K562 (cell line): ENCODE results near the gene MYO15B. TPM values are rescaled to one million over a fixed set of nuclear protein-coding genes. Genes with fewer than 3 reads are reported as not detected.
A peak's percentile ranks its signal among the peaks of the same experiment; 100 is the strongest.

Experiments used
- ATAC-seq: fragments of 200-7000 bp; cut with Tn5 transposase; 3 replicates; pipeline ENCODE4 v1.9.1; 2020; ENCODE audit warnings: moderate library complexity
- BruUV-seq: library from RNA; stranded (reverse); fragments of 400-500 nt; replicated peaks from 2 replicates; lab custom pipeline; 2021; lab: Mats Ljungman, UMichigan
- CTCF ChIA-PET: fragments of 300-600 bp; formaldehyde crosslinking; extraction: SDS; loops from one replicate; lab custom pipeline; 2021; ENCODE audit warnings: low intra/inter-chr PET ratio; lab: Yijun Ruan, JAX
- POLR2A ChIA-PET: fragments of 300-600, 350-650 bp; sonication (Branson Sonifier 250); formaldehyde crosslinking; extraction: SDS; loops from one replicate; lab custom pipeline; 2021; ENCODE audit warnings: antibody characterized with exemption, inconsistent platforms; lab: Yijun Ruan, JAX
- DNase-seq, 4 experiments: peaks; one replicate each; pipeline versions ENCODE4 v3.0.0 to v3.0.0-alpha.2; 2011 to 2018; ENCODE audit warnings: low spot score in 3 of 4, mixed read lengths in 3 of 4; ENCODE audit errors: extremely low read depth in 1 of 4
- FAIRE-seq: peaks from 2 replicates; lab custom pipeline; 2011; peaks lifted over from hg19 to GRCh38; lab: Jason Lieb, UNC
- H2AFZ ChIP-seq: 2 replicates; pipeline ENCODE4 v1.6.0; 2011; ENCODE audit warnings: low read depth, low read length, control low read depth, inconsistent platforms
- H3K27ac ChIP-seq: fragments of 200-600 bp; 3 replicates; pipeline ENCODE4 v1.8.0; 2011; ENCODE audit warnings: low read depth, mild to moderate bottlenecking, control low read depth, inconsistent platforms, low read length, moderate library complexity, mixed read lengths; ENCODE audit errors: extremely low read depth
- H3K27me3 ChIP-seq, 2 experiments: fragments of 300-600 bp in 1 of 2; 2 replicates in 1 of 2; 3 replicates in 1 of 2; pipeline versions ENCODE4 v1.6.0 to v1.8.0; 2011; ENCODE audit warnings: inconsistent platforms in 2 of 2, low read length in 2 of 2, mild to moderate bottlenecking in 1 of 2, mixed read lengths in 1 of 2, moderate library complexity in 1 of 2; ENCODE audit not compliant: control insufficient read depth in 2 of 2, insufficient read depth in 2 of 2
- H3K36me3 ChIP-seq: fragments of 300-600 bp; 3 replicates; pipeline ENCODE4 v1.8.0; 2011; ENCODE audit warnings: mild to moderate bottlenecking, low read length, inconsistent platforms; ENCODE audit not compliant: control insufficient read depth, insufficient read depth
- H3K4me1 ChIP-seq, 2 experiments: fragments of 200-600 bp in 1 of 2; replicated peaks in 1 of 2; 2 replicates in 1 of 2; 3 replicates in 1 of 2; pipeline versions ENCODE4 v1.5.1 to v1.8.0; 2011; ENCODE audit warnings: inconsistent platforms in 2 of 2, low read length in 2 of 2, mild to moderate bottlenecking in 1 of 2, mixed read lengths in 1 of 2, moderate library complexity in 1 of 2; ENCODE audit not compliant: control insufficient read depth in 2 of 2, insufficient read depth in 2 of 2
- H3K4me2 ChIP-seq: 2 replicates; pipeline ENCODE4 v1.6.1; 2011; ENCODE audit warnings: low read length, control low read depth, inconsistent platforms, mixed read lengths; ENCODE audit not compliant: insufficient read depth
- H3K4me3 ChIP-seq: fragments of 200-600 bp; sonication (generic), shearing (Covaris generic); 2 replicates; pipeline ENCODE4 v1.5.1; 2016; ENCODE audit warnings: control low read depth, inconsistent platforms
- H3K79me2 ChIP-seq: fragments of 200-600 bp; 3 replicates; pipeline ENCODE4 v1.8.0; 2011; ENCODE audit warnings: low read length, inconsistent platforms; ENCODE audit not compliant: control insufficient read depth, insufficient read depth
- H3K9ac ChIP-seq, 2 experiments: 2 replicates each; pipeline versions ENCODE4 v1.6.0 to v1.6.1; 2011; ENCODE audit warnings: low read depth in 2 of 2, low read length in 2 of 2, control low read depth in 1 of 2, inconsistent platforms in 1 of 2, mild to moderate bottlenecking in 1 of 2, mixed read lengths in 1 of 2; ENCODE audit not compliant: insufficient read depth in 1 of 2
- H3K9me1 ChIP-seq: one replicate; pipeline ENCODE4 v1.6.0; 2011; ENCODE audit warnings: inconsistent platforms, mild to moderate bottlenecking, low read length, moderate library complexity; ENCODE audit not compliant: control insufficient read depth, insufficient read depth
- H3K9me3 ChIP-seq: replicated peaks from 2 replicates; pipeline ENCODE4 v1.5.1; 2011; ENCODE audit warnings: low read depth, low read length, inconsistent platforms; ENCODE audit not compliant: control insufficient read depth, insufficient read depth
- H4K20me1 ChIP-seq: replicated peaks from 2 replicates; pipeline ENCODE4 v1.6.1; 2011; ENCODE audit warnings: low read length, inconsistent platforms, mixed read lengths; ENCODE audit not compliant: control insufficient read depth, insufficient read depth
- ARID3A ChIP-seq: IDR thresholded peaks from 2 replicates; pipeline ENCODE4 v1.6.1; 2012; ENCODE audit warnings: low read depth, low read length, improper control_type of control experiment, borderline replicate concordance
- CTCF ChIP-seq, 3 experiments: IDR thresholded peaks in 2 of 3; conservative IDR thresholded peaks in 1 of 3; 2 replicates each; pipeline ENCODE4 v1.5.1; 2011 to 2012; ENCODE audit warnings: low read length in 3 of 3, mild to moderate bottlenecking in 3 of 3, control low read depth in 2 of 3, improper control_type of control experiment in 1 of 3, inconsistent platforms in 1 of 3, low read depth in 1 of 3, mixed read lengths in 1 of 3, moderate library complexity in 1 of 3; ENCODE audit not compliant: insufficient read depth in 2 of 3
- GABPB2 ChIP-seq: fragments of 250-450 bp; sonication (Bioruptor Pico); conservative IDR thresholded peaks from 2 replicates; pipeline ENCODE4 v1.5.1; 2021; ENCODE audit warnings: mild to moderate bottlenecking
- NFIC ChIP-seq: fragments of 450-650 bp; IDR thresholded peaks from 2 replicates; pipeline ENCODE4 v1.6.1; 2017; ENCODE audit warnings: mild to moderate bottlenecking, inconsistent platforms
- WGBS: fragments of 100-300 bp; shearing (Covaris generic); methylation state at CpG from one replicate; pipeline ENCODE4 v1.1.6; 2016; ENCODE audit warnings: low coverage, mixed read lengths; ENCODE audit not compliant: insufficient coverage; ENCODE audit errors: missing lambda C conversion rate; 5-methylcytosine and 5-hydroxymethylcytosine counted together
- in situ Hi-C: fragments of 300-500 bp; cut with MboI; formaldehyde crosslinking; loops from 4 replicates; pipeline ENCODE4 v1.15.0; 2018; ENCODE audit warnings: inconsistent platforms, mixed read lengths
- intact Hi-C: fragments of 100-400 bp; cut with micrococcal nuclease; formaldehyde crosslinking; loops from 2 replicates; pipeline ENCODE4 v1.14.2; 2022
- polyA plus RNA-seq, 8 experiments: library from polyadenylated mRNA; depleted of rRNA in 4 of 8; stranded (reverse) in 5 of 8; unstranded in 3 of 8; fragments of >200 nt; fragmentation: Nextera tagmentation in 2 of 8; fragmentation: Illumina TruSeq in 1 of 8; extraction: Ambion mirVana in 2 of 8; extraction: Trizol in 1 of 8; gene quantifications; 2 replicates each; pipeline versions ENCODE4 v1.2.1 to v1.2.3, GENCODE V29; 2011 to 2014; ENCODE audit warnings: inconsistent platforms in 1 of 8, missing spikeins in 1 of 8
- total RNA-seq, 7 experiments: library from RNA; depleted of rRNA in 6 of 7; stranded (reverse); fragments of >200 nt in 6 of 7; fragmentation: Illumina TruSeq in 2 of 7; extraction: Trizol in 2 of 7; gene quantifications; 2 replicates each; pipeline versions ENCODE4 v1.2.1 to v1.2.3, GENCODE V29; 2011 to 2021; ENCODE audit warnings: low replicate concordance in 1 of 7

Gene MYO15B
- total and polyA plus RNA-seq, 9 of the 15 experiments (the other 6 are each of a cell fraction or from before 2014, with no cell fraction given) = 0.05 to 3.1 (median 0.83) TPM; not detected in 2

GRCh38 chr17:75654176-75654575 lies 66.6 kb downstream of the MYO15B start:
- BruUV-seq = TSS peak; percentile 14
- Histone ChIP-seq H3K36me3 (peaks cover 52% of the 10 kb centered on the region), H3K4me3 (no peak overlapping the region), H3K9me1 (no peaks in the 10 kb centered on the region), H3K9ac (no peak overlapping the region), H3K4me1 (no peaks in the 10 kb centered on the region), H2AFZ (no peak overlapping the region), H3K79me2 (no peaks in the 10 kb centered on the region), H4K20me1 (peaks cover 6% of the 10 kb centered on the region), H3K9me3 (no peaks in the 10 kb centered on the region), H3K27me3 (no peaks in the 10 kb centered on the region), H3K4me2 (no peak overlapping the region), H3K27ac (no peak overlapping the region)
- no peak for FAIRE-seq
- ATAC-seq = no peak
- in situ Hi-C loops (no loop called here), intact Hi-C loops (no loop called here)
- WGBS = 50% methylated on average over 2 of the region's 2 CpGs
- no peak for TF ChIP-seq GABPB2 (CRISPR knock-in tag)
- peak in 2 of 3 experiments; percentile 31 to 32; a peak in 3 of 6 replicates for TF ChIP-seq CTCF (IDR thresholded peaks at IDR 0.05 in 2 of 3, conservative IDR thresholded peaks at IDR 0.05 in 1 of 3; ENCODE audit: insufficient read depth in 2 of 3, low read depth in 1 of 3, low read length in 3 of 3)
- CTCF ChIA-PET = interaction anchor here (0.6 kb wide), 1 partner anchor 906 kb away, joined by 3 read pairs; the partner anchor contains the start of gene NHERF1
- no peak for DNase-seq
- POLR2A ChIA-PET = interaction anchor here (0.7 to 3.2 kb wide), 7 partner anchors 9 to 118 kb away, joined by 3 to 15 read pairs (median 3); partner anchors contain the start of genes RECQL5 and SAP30BP

DNA sequence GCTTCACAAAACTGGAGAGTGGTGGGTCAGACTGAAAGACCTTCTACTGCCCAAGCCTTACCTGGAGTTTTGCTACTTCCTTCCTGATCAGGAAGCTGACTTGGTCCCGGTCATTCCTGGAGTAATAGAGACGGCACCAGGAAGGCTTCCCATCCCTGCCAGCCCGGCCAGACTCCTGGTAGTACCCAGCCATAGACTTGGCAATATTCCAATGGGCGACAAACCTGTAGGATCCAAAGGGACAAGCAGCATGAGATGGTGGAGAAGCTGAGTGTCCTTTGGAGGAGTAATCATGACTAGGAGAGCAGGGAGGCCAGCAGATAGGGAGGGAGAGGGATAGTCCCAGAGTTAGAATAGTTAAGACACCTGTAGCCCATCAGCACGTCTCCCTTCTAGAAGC lies 70.6 kb downstream of the MYO15B start:
- Histone ChIP-seq H3K79me2 (no peaks in the 10 kb centered on the region), H3K9me3 (no peaks in the 10 kb centered on the region), H3K27ac (no peak overlapping the region), H3K36me3 (peaks cover 51% of the 10 kb centered on the region), H3K4me3 (no peak overlapping the region), H2AFZ (no peak overlapping the region), H3K27me3 (no peaks in the 10 kb centered on the region), H3K4me1 (no peaks in the 10 kb centered on the region), H3K9me1 (no peaks in the 10 kb centered on the region)
- FAIRE-seq (no peak), ATAC-seq (no peak), DNase-seq (no peak)
- POLR2A ChIA-PET = interaction anchor here (1.0 to 2.9 kb wide), 7 partner anchors 9 to 118 kb away, joined by 3 to 11 read pairs (median 4); partner anchors contain the start of genes RECQL5 and SAP30BP
- 94% methylated on average over 5 of the region's 5 CpGs for WGBS
- CTCF ChIA-PET = no interaction called here
- BruUV-seq = no TSS peak
- no peak for TF ChIP-seq ARID3A
- TF ChIP-seq NFIC = peak; percentile 56
- TF ChIP-seq, all 486 proteins: peak for 1
- intact Hi-C loops (no loop called here), in situ Hi-C loops (no loop called here)
- no peaks in the 10 kb centered on the region for H4K20me1 ChIP-seq
- no peak overlapping the region for H3K9ac ChIP-seq
- no peak overlapping the region for H3K4me2 ChIP-seq
